GM15510 (cell line): ENCODE results near the gene IKZF5.
A peak's percentile ranks its signal among the peaks of the same experiment; 100 is the strongest.

Experiments
- POLR2A ChIP-seq: IDR thresholded peaks from 3 replicates; pipeline ENCODE4 v1.6.1; 2011; ENCODE audit warnings: borderline replicate concordance; ENCODE audit not compliant: insufficient read length; ENCODE audit errors: extremely low read depth

The IKZF5 gene

GRCh38 chr10:123000155-123000554, 8.4 kb downstream of the IKZF5 start:
- TF ChIP-seq POLR2A = no peak

DNA sequence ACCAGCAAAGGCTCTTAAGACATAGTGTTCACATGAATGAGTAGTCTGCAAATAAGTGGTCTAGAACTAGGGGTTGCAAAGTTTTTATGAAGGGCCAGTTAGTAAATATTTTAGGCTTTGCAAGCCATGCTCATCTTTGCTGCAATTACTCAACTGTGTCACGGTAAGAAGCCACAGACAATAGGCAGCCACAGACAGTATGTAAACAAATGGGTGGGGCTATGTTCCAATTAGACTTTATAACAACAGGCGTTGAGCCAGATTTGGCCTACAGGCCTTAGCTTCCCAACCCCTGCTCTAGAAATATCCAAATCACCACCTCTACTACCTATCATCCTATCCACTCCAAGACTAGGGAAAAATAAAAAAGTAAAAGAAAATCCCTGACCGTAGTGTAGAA, 9.2 kb downstream of the IKZF5 start:
- TF ChIP-seq POLR2A = no peak

DNA sequence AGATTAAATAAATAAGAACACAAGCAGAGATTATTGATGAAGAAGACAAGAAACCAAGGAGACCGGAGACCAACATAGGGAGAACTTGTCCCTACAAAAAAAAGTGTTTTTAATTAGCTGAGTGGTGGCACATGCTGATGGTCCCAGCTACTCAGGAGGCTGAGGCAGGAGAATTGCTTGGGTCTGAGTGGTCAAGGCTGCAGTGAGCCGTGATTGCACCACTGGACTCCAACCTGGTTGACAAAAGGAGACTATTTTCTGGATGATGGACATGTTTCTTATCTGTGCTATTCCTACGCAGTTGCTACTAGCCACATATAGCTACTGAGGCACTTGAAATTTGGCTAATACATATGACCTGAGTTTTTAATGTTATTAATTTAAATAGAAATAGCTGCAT, 9.7 kb downstream of the IKZF5 start:
- TF ChIP-seq POLR2A = no peak

DNA sequence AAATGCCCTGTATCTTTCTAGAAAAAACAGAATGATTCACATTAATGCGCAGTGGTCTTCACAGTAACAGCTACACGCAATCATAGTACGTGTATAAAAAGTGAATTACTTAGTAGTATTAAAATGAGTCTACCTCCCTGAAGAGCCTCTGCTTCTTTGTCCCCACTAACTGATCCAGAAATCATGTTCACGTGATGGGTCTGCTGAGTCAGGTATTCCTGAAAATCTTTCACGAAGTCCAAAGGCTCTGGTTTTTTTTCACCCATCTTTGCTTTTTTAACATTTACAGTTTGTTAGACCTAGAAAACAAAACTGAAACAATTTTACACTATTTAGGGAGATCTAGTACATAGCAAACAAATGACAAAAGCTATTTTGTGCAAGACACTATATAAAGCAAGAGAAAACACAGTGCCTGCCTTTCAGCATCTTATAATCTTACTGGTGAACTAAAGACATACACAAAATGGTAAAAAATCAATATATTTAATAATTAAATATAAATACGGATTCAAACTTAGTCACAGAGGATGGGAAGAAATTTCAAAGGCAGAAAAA, 10.2 kb downstream of the IKZF5 start:
- no peak for TF ChIP-seq POLR2A

GRCh38 chr10:122997864-122998263, 10.7 kb downstream of the IKZF5 start:
- no peak for TF ChIP-seq POLR2A

DNA sequence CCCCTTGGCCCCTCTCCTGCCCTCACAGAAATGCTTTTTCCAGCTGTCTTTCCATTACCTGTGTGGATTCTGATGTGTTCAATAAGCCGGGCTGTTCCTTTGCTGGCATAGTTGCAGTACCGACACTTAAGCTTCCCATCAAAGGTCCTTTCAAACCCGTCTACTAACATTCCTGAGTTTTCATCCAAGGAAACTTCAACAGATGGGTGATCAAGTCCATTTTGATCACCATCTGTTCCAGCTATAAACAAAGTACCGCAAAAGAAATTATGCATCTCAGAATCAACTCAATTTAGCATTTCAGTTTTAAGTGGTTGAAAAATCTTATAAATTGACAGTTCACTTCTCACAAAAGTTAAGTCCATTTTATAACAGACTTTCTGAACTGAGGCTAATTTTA, 12.7 kb downstream of the IKZF5 start:
- no peak for TF ChIP-seq POLR2A

- no peak for TF ChIP-seq POLR2A
Measured at GRCh38 chr10:122993797-122994336, 14.7 kb downstream of the IKZF5 start.

DNA sequence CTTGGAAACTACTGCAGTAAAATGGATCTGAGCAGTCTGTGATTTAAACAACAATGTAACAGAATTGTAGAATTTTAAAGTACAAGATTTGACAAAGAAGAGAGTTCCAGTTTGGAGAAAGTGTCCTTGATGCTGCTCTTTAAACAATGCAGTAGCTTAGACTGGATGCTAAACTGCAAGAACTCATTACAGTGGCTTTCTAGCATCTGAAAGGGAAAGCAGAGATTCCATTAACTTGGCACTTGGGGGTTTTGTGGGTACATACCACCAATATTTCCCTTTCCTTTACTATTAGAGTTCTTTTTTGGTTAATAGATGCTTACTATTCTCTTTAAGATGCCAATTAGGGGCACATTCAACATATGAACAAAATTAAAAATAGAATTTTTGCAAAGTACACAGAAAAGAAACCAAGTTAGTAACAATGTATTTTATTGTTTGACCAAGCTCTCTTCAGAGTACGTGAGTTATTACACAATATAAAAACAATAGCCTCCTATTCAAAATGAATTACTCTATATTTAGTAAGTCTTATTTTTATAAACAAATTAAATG, 16.5 kb downstream of the IKZF5 start:
- no peak for TF ChIP-seq POLR2A

- TF ChIP-seq POLR2A = no peak
Measured at GRCh38 chr10:122990278-122990677, 18.3 kb downstream of the IKZF5 start.

DNA sequence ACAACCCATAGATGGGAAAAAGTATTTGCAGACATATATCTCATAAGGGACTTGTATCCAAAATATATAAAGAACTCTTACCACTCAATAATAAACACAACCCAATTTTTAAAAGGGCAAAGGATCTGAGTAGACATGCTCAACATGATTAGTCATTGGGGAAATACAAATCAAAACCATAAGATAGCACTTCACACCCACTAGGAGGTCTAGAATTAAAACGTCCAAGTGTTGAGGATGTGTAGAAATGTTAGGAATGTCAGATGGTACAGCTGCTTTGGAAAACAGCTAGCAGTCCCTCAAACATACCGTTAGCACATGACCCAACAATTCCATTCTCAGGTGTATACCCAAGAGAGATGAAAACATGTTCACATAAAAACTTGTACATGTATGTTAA, 20.1 kb downstream of the IKZF5 start:
- no peak for TF ChIP-seq POLR2A

- TF ChIP-seq POLR2A = no peak
Measured at GRCh38 chr10:122986335-122986734, 22.3 kb downstream of the IKZF5 start.

DNA sequence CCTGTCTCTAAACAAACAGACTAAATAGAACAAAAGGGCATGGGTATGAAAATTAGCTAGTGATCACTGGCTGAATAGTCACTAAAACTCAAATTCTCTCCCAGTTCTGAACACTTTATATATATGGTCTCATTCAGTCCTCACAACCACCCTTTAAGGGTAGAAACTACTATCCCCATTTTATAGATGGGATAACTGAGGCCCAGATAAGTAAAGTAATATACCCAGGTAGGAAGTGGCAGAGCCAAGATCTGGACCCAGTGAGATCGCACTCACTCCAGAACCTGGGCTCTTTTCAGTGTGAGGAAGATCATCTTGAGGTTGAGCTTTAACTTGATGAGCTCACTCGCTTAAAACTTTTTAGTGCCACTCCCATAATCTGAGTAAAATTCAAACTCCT, 23.9 kb downstream of the IKZF5 start:
- TF ChIP-seq POLR2A = no peak

- no peak for TF ChIP-seq POLR2A
Measured at GRCh38 chr10:122983898-122984297, 24.7 kb downstream of the IKZF5 start.

DNA sequence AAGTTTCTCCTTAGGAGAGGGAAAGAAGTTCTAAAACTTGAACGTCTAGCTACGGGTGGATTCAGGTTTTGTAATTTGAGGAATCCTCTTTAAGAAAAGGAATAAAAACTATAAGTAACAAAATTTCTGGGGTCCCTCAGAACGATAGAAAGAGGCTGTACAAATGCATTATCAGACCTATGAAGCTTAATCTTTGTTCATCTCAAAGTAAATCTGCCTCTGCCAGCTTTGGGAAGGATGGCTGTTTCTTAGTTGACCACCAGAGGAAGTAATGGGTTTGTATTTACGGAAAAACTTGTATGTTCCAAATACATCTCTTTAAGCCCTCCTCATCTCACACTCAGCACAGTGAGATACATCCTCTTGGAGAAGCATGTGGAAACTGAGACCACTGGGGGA, 27.5 kb downstream of the IKZF5 start:
- no peak for TF ChIP-seq POLR2A

DNA sequence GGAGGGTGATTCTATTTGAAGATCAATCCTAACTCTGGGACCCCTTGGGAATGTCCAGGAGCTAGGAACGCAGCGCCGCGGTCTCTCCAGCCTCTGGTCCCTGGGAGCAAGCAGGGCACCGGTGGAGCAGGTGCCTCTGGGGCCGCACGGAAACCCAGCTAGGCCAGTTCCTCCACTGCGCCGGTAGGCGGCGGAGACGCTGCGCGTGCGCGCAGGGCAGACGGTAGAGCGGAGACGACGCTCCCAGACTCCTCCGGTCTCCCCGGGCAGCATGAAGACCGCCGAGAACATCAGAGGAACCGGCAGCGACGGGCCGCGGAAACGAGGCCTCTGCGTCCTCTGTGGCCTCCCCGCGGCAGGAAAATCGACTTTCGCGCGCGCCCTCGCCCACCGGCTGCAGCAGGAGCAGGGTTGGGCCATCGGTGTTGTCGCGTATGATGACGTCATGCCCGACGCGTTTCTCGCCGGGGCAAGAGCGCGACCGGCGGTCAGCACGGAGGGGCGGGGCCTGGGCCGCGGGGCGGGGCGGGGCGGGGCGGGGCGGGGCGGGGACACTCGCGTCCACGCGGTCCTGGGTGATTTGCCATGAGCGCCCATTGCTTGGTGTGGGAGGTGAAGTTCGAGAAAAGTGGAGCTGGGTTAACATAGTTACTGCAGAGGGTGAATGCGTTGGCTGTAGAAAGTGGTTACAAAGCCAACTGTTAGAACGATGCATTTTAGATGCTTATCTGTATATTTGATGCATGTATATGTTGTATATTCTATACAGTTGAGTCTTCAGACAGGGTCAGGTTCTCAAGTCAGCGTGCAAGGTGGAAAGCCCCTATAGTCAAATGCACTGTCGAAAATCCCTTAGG, 28.2 kb downstream of the IKZF5 start, which contains the start of gene PSTK:
Gene PSTK (plus strand): TSS at position 193 of the 857 bp plus-strand sequence. CDS start 79 bp downstream, at position 272.
- TF ChIP-seq POLR2A = peak; percentile 82
